ENCODE measurements around the gene PEX16.
A peak's percentile ranks its signal among the peaks of the same experiment; 100 is the strongest.

PEX16 gene

DNA sequence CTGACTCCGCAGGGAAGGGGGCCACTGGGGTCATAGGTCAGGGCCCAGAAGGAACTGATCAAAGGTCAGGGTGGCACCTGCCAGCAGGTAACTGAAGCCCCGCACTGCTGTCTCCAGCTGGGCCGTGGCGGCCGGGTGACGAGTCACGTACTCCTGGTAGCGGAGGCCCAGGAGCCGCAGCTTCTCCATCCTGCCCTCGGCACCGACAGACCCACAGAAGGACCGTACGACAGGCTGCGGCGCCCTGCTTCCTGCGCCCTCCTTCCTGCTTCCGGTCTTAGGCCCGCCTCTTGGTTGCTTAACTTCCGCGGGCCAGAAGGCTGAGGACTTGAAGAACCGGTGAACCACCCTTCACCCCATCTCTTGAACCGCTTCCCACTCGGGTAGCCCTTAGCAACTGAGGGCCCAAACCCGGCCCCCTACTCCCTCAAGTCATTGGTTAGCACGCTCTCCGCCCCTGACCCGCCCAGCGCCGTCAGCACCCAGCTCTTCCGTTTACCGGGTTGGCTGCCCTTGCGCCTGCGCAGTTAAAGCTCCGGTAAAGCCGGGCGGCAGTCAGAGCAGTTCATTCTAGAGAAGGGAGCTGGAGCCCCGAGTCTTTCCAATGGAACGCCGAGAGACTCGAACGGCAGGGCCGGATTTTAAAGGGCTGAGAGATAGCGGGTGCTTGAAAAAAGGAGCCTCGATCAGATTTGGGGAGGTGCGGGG lies at the start of gene PEX16:
TSS of gene PEX16 (minus strand) at position 255 of the 708 bp plus-strand sequence. CDS start at position 189, 66 bp downstream.
- peak; percentile 99 for DNase-seq (ENCODE audit: low read depth)

DNA sequence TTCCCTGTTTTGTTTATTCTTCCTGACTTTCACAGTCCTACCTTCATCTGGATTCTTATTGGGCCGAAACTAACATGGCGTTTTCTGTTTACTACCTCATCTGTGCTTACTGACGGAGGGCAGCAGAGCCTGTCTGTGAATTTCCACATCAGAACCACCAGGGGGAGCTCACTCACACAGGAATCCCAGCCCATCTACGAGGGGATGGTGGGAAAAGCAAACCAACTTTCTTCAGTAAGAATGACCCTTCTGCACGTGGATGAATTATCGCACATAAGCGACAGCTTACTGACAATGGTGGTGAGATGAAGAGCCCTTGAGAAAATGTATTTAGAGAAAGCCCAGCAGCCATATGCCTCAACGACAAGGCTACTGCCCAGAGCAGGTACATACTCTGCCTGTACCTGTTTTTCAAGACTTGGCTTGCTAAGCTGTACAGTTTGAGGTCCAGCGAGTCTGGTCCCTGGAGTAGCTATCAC lies 47.3 kb upstream of the PEX16 start:
- peak; percentile 80 for DNase-seq (ENCODE audit: low read depth)

DNA sequence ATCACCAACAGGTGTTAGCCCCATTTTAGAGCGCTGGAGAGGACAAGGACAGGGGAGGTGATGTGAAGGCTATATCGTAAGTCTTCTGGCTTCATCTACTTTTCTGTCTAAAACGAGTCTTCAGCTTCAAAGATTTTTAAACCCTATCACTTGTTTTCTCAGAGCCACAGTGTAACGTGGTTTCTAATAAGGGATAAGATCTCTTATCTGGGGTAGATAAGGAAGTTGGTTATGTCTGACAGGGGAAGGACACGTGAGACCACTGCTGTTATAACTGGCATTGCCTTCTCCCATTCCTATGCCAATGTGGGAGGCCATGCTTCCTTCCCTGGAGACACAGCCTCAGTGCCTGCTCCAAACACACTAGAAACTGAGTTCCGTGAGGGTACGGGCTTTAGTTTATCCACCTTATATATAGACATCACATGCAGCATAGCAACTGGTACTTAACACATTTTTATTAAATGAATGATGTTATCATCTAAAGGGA lies 44.1 kb upstream of the PEX16 start:
- DNase-seq (ENCODE audit: low read depth) = no peak

DNA sequence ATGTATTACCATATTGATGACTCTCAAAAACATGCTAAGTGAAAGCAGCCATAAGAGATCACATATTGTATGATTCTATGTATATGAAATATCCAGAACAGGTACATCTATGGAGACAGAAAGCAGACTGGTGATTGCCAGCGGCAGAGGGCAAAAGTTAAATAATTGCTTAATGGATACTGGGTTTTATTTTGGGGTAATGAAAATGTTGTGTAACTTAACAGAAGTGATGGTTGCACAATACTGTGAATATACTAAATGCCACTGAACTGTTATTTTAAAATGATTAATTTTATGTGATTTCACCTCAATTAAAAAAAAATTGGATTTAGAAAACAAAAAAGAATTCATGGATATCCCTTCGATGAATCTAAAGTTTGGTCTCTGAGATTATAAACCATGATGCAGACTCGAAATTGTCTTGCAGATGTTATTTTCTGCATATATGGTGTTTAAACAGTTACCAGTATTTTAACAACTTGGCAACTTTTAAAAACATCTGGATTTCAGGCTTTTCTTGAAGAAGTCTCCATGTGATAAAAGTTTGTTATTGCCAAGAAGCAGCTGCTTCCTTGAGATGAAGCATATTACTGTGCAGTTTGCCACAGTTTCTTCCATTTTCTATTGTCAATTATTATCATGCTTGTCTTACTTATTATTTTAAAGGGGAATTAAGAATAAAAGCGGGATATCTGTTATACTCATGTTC lies 42.9 kb upstream of the PEX16 start:
- DNase-seq (ENCODE audit: low read depth) = no peak

DNA sequence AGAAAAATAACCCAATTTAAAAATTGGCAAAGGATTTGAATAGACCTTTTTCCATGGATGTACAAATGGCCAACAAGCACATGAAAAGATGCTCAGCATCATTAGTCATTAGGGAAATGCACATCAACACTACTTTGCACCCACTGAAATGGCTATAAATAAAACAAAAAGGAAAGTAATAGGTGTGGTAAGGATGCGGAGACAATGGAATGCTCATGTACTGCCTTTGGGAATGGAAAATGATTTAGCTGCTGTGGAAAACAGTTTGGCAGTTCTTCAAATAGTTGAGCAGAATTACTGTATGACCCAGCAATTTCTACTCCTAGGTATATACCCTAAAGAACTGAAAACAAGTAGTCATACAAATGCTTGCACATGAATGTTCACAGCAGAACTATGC lies 42.2 kb upstream of the PEX16 start:
- DNase-seq (ENCODE audit: low read depth) = no peak

DNA sequence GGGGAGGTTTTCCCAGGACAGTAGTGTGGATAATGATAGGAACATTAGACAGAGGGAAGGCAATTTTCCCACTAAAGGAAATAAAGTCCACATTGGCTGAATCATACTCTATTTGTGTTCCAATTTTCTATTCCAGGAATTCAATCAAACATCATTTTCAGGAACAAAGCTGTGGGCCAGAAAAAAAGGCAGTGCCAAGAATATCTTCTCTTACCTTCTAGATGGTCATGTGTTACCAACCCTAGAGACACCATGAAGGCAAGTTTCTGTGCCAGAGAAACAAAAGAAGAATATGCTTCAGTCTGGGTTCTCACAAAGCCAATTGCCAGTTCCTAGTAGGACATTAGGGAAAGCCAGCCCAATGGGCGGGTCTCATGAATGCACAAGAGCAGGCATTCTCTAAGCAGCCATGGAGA lies 32.3 kb upstream of the PEX16 start:
- no peak for DNase-seq (ENCODE audit: low read depth)

DNA sequence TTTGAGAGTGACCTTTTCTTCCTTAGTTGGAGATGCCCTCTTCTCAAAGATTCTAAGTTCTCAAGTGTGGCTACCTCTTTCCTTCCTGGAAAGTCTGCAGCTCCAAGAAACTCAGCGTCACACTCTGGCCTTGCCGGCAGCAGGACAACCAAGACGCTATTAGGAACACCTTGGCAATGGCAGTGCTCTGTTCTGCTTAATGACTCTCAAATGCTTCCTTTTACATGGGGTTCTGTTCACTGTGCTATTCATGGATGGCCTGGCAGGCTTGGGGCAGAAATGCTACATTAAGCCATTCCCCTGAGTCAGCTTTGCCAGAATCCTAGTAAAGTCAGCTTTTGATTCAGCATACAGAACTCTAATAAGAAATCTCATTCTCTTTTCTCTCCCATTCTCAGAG lies 30.7 kb upstream of the PEX16 start:
- DNase-seq (ENCODE audit: low read depth) = no peak

DNA sequence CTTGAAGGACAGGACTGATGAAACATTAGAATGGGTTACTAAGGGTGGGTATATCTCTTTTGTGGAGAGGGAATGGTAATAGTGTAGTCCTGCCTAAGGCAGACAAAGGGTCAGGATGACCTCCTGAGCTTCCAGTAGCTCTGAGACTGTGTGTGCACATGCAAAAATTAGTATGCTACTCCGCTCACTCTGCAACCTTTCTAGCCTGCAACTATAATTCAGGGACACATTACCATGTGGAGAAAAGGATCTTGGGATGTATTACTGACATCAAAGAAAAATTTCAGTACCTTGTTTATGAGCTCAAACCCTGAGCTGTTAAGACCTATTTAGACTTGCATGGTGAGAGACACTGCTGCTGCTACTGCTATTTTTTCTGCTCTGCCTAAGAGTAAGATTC lies 30.2 kb upstream of the PEX16 start:
- DNase-seq (ENCODE audit: low read depth) = no peak

DNA sequence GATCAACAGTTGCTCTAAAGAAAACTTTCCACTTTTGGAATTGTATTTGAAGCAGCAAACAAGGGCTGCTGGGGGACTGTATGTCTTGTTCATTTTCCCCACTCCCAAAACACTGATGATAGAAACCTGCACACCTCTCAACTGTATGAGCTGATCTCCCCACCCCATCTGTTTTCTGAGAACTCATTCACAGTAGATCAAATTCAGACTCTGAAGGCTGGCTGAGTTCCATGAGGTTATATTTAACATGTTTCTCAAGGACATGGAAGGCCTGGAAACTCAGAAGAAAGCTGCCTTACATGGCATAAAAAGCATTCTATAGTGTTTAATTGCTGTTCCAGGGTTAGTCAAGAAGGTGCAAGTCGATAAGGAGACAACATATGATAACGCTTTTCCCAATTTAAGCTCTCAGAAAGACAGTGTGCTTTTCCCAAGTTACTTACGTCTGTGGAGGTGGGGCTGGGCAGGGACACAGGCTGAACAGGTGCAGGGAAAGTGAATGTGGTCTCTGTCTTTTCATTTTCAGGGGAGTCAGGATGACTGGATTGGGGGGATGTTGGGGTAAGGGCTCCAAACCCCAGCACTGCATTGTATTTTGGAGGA lies 27.8 kb upstream of the PEX16 start:
- DNase-seq (ENCODE audit: low read depth) = no peak

DNA sequence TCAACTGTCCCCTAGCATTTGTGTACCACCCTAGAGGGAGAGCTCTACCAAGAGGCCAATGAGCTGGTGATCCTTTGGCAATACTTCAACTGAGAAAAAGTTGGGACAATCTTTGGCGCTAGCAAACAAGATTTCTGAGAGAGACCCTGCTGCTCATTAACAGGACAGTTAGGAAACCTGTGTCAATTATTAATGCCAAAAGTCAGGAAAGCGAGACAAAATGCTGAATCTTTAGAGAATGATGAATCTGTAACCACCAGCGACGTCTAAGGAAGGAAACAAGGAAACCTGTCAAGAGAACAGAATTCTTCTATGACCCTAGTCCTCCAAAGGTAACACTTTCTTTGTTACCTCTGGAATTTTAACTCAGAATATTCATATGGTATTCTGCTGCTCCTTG lies 24.7 kb upstream of the PEX16 start:
- no peak for DNase-seq (ENCODE audit: low read depth)

DNA sequence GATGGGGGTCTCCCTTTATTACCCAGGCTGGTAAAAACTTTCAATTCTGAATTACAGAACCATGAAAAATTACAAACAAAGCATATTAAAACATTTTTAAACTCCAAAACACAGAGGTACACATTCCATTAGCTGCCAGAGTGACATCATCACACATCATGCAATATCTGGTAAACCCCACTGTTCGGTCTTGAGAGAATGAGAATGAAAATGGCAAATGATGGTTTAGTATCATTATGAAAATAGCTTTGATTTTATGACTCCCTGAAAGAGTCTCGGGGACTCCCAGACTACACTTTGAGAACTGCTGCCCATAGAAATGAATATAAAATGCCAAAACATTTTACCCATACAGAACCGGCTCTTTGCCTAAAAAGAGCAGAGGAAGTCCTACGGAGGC lies 23.6 kb upstream of the PEX16 start:
- DNase-seq (ENCODE audit: low read depth) = no peak

DNA sequence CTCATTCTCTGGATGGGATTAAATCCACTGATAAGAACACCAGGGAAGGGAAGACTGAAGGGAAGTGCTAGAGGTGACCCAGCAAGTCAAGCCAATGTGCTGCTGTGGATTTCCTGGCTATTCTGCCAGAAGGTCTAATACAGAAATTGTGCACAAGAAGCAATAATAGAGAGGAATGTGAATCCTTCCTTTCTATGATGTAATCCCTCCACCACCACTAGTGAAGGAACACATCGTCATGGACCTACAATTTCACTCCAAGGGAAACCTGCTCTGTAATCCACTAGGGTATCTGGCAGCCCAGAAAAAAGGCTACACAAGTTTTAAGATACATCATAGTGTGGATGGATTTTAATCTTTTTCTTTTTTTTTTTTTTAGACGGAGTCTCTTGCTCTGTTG lies 22.2 kb upstream of the PEX16 start:
- no peak for DNase-seq (ENCODE audit: low read depth)

DNA sequence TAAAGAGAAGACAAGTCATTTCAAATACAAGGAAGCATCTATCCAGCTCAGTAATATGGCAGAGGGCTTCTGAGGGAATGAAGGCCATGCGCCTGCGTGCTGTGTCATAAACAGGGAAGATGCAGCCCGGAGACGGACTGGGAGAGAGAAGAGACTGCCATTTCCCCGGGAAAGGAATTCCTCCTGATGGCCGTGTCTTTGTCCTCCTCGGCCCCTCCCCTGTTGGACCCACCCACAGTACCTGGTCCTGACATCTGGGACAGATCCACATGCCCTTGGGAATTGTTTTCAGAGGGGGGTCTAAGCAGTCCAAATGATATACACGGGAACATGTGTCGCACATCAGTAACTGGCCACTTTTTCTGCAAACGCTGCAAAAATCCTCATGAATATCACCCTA lies 20.2 kb upstream of the PEX16 start:
- DNase-seq (ENCODE audit: low read depth) = no peak

DNA sequence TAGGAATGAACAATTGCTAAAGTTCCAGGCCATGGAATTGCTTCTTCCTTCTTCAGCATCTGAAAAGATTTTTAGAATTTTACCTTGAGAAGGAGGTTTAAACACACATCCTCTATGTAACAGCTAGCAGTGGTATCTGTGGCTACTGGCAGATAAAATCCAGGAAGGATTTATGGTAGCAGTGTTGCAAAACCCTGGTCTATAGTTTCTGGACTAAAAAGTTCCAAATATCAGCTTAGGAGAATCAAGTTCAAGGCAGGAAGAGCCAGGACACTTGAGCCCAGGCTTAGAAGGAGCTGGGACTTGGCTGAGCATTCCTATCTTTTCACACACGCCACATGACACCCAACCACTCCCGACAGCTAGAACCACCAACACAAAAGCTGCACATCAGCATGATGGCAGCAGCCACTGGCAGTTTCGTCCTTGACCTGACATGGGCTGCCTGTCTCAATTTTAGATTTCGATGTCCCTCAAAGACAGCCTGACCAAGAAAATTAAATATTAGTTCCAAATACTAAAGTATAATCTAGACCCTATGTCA lies 18.9 kb upstream of the PEX16 start:
- DNase-seq (ENCODE audit: low read depth) = no peak

DNA sequence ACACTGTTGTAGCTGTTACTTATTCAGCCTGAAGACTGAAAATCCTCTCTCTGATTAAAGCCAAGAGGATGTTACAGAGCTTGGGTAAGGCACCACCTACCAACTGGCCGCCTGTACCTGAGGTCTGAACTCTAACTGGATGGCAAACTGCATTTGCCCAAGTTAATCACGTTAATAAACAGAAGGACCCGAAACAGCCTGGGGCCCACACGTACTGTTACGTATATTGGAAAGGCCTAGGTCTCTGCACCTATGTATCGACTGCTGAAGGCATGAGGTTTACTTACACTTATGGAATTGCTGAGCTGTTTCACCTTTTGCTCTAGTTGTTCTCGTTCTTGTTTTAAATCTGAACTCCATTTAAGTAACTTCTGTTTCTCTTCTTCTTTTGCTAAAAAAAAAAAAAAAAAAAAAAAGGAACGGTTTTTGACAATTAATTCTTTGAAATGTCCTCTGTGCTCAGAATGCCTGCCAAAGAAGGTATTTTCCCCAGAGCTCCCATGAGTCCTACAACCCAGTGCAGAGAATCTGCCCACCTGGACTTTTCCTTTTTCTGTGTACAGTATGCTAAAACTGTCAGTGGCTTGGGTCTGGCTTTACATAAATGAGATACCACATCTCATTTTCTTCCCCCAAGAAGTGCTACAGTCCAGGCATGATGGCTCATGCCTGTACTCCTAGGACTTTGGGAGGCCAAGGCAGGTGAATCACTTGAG lies 17.8 kb upstream of the PEX16 start:
- DNase-seq (ENCODE audit: low read depth) = no peak

DNA sequence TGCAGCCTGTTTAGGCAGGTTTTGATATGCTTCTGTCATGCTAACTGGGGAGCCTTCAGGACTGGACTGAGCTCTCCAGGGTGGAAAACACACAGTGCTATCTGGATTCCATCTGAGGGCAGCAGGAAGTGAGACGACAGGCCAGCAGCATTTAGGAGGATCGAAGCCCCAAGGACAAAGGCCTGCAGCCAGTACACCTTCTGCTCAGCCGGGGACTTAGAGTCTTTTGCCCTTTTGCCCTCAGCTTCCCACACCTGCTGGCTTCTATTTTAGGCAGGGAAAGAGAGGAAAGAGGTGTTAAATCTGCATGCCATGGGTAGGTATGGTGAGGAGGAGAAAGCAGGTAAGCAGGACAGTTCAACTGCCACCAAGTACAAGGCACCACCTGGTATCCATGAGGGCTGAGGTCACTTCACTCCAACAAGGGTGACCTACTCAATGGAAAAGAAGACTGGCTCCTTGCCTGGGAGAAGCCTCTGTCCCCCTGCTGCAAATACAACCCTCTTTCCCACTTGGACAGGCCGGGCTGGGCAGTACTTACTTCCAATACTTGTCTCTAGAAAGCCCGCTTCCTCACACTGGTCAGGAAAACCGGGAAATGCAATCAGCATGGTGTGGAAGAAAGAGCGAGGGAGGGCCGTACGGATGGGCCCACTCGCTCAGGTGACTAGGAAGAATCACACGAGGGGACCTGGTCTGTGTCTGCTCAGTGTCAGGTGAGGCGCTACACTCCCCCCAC lies 17.1 kb upstream of the PEX16 start:
- no peak for DNase-seq (ENCODE audit: low read depth)

DNA sequence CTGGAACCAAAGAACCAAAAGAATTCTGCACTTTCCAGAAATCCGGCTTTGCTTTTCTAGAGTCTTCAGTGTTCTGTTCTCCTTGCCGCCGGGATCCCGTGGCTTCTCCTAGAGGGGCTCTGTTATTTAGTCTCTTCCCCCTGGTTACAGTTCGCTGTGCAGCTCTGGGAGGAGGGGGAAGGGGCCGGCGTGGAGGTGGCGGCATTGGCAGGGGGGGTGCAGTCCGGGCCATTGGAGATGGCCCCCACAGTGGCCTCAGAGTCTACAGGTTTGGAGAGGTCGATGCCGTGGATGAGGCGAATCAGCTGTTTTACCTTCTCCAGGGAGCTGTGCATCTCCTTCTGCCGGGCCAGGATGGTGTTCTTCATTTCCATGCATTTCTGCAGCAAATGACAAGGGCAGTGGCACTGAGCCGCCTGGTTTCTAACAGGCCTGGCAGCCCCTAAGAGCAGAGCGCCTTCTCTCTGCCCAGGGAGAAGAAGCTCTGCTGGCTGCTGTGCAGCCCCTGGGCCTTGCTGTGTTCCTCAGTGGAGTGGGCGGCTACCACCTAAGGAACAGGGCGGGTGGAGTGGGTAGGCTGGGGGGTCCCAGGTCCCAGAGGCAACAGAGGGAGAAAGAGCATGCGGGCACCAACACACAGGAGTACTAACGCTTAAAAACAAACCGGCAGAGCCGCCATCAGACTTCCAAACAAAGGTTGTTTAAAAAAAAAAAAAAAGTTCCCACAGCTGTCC lies 16.3 kb upstream of the PEX16 start:
- DNase-seq (ENCODE audit: low read depth) = no peak

DNA sequence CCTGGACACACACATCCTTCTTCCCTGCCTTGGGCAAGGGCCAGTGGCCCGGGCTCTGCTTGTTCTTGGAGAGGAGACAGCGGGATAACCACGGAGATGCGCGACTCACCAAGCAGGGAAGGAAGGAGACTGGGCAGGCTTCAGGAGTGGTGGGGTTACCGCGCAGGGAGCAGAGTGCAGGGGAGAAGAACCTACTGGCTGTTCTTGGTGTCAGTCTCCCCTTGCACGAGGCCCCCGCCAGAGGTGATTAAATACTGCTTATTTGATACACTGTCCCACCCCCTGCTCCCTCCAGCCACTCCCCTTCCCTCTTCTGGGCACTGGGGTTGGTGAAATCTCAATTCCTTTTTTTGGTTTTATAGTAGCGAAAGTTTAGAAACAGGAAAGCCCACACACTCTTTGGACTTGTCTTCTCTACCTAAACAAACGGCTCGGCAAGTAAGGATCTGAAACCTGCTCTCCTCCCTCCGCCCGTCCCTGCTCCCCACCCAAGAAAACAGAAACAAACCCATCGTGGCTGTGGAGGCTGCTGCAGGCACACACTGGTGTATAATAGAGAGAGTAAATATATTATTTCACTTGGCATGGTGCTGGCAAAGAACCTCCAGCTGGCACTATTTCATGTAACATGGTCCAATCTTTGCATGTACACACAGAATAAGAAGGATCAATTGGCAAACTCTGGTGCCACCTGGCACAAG lies 15.6 kb upstream of the PEX16 start:
- DNase-seq (ENCODE audit: low read depth) = peak; percentile 53

DNA sequence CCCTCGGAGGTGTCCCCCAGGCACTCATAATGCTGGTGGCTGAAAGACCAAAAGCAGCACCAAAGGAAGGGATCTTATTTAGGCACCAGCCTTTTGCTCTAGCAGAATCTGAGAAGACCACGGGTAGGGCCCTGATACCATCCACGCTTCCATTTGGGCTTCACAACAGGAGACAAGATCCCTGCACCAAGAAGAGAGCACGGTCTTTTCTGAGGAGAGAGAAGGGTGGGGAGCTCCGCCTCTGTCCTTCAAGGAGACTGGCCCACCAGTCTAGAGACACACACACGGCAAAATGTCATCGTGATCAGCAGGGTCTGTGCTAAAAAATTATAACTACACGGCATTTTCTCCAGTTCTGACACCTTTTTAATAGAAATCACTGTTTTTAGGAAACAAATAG lies 14.5 kb upstream of the PEX16 start:
- no peak for DNase-seq (ENCODE audit: low read depth)

DNA sequence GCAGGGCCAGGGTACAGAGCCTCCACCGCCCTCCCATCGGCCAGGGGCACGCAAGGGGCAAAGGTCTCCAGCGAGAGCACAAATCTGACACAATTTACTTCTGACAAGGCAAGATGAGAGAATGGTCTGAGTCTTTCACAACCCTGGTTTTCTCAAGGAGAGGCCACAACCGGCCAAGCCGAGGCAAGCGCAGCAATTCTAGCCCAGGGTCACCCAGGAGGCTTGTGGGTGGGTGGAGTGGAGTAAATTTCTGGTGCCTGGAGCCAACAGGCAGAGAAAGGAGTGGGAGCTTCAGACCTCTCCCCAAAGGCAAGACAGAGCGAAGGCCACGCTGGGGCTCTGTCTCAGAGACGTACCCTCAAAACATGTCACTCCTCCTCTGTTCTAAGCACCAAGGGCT lies 14.1 kb upstream of the PEX16 start:
- no peak for DNase-seq (ENCODE audit: low read depth)
